Small intestine (tissue), 7 donors: ENCODE results near the gene FRMD4A. TPM values are rescaled to one million over a fixed set of nuclear protein-coding genes. Genes with fewer than 3 reads are reported as not detected.

Experiments used
- DNase-seq, 2 donors: peaks; one replicate each; pipeline versions ENCODE4 v3.0.0 to v3.0.0-alpha.2; 2013
- FAIRE-seq: peaks from 2 replicates; lab custom pipeline; 2012; peaks lifted over from hg19 to GRCh38; lab: Jason Lieb, UNC
- H3K27ac ChIP-seq, 3 donors: one replicate each; pipeline ENCODE4 v1.5.1; 2013; ENCODE audit warnings: low read length in 2 of 3, mild to moderate bottlenecking in 2 of 3, control low read depth in 1 of 3, inconsistent platforms in 1 of 3, low read depth in 1 of 3, moderate library complexity in 1 of 3
- H3K27me3 ChIP-seq, 3 donors: one replicate each; pipeline ENCODE4 v1.6.1; 2013; ENCODE audit warnings: low read length in 3 of 3, inconsistent platforms in 1 of 3; ENCODE audit not compliant: control insufficient read depth in 3 of 3, insufficient read depth in 3 of 3
- H3K36me3 ChIP-seq, 3 donors: one replicate each; pipeline ENCODE4 v1.6.1; 2013; ENCODE audit warnings: low read length in 3 of 3, inconsistent platforms in 1 of 3, low read depth in 1 of 3, mild to moderate bottlenecking in 1 of 3, moderate library complexity in 1 of 3; ENCODE audit not compliant: control insufficient read depth in 3 of 3, insufficient read depth in 2 of 3
- H3K4me1 ChIP-seq, 3 donors: one replicate each; pipeline ENCODE4 v1.6.1; 2013; ENCODE audit warnings: low read length in 2 of 3, inconsistent platforms in 1 of 3, low read depth in 1 of 3, mild to moderate bottlenecking in 1 of 3, moderate library complexity in 1 of 3; ENCODE audit not compliant: control insufficient read depth in 3 of 3, insufficient read depth in 2 of 3
- H3K4me3 ChIP-seq, 3 donors: one replicate each; pipeline ENCODE4 v1.5.1; 2013; ENCODE audit warnings: low read length in 3 of 3, control low read depth in 1 of 3, inconsistent platforms in 1 of 3, low read depth in 1 of 3, mild to moderate bottlenecking in 1 of 3, moderate library complexity in 1 of 3
- H3K9me3 ChIP-seq, 2 donors: one replicate each; pipeline ENCODE4 v1.6.1; 2013; ENCODE audit warnings: low read depth in 1 of 2, low read length in 1 of 2; ENCODE audit not compliant: control insufficient read depth in 2 of 2, insufficient read depth in 1 of 2
- WGBS, 3 donors: extraction: QIAGEN DNeasy Blood & Tissue Kit; methylation state at CpG; one replicate each; pipeline ENCODE4 v1.1.7; 2013; 5-methylcytosine and 5-hydroxymethylcytosine counted together
- polyA plus RNA-seq, 4 donors: library from polyadenylated mRNA; stranded (reverse) in 3 of 4; unstranded in 1 of 4; fragments of 200-250 nt in 3 of 4; fragments of 120-200 nt in 1 of 4; gene quantifications; one replicate each; pipeline versions ENCODE4 v1.2.1 to v1.2.3, GENCODE V29; 2013
- donor health status: healthy with polysubstance abuse.
- donor health status: control.
- donor health status: control.
- donor health status: Bipolar disorder and iron deficiency.
- donor health status: healthy.

FRMD4A gene
- polyA plus RNA-seq, 4 donors, result 0.45 to 16.9 (median 6.2) TPM

- H3K4me3 ChIP-seq, result no peak overlapping the region
- WGBS, 3 donors, result 53 to 74% (median 71%) methylated on average over 3 of the region's 3 CpGs
- H3K4me1 ChIP-seq, result no peaks in the 10 kb centered on the region
- no peaks in the 10 kb centered on the region for H3K36me3 ChIP-seq
- H3K9me3 ChIP-seq, result no peaks in the 10 kb centered on the region
- FAIRE-seq (no peak), DNase-seq (peak in 1 of 2 donors; percentile 12)
- H3K27ac ChIP-seq, result no peak overlapping the region
- no peaks in the 10 kb centered on the region for H3K27me3 ChIP-seq
These were observed 572.4 kb downstream of the FRMD4A start for GRCh38 chr10:13758312-13758711.

- Histone ChIP-seq H3K4me3 (no peak overlapping the region), H3K27me3 (no peaks in the 10 kb centered on the region), H3K36me3 (no peaks in the 10 kb centered on the region), H3K27ac (no peak overlapping the region), H3K9me3 (no peaks in the 10 kb centered on the region), H3K4me1 (no peaks in the 10 kb centered on the region)
- WGBS, 3 donors, result 83 to 88% (median 87%) methylated on average over 2 of the region's 2 CpGs
- DNase-seq, result no peak
- no peak for FAIRE-seq
These were observed 576.4 kb downstream of the FRMD4A start for GRCh38 chr10:13754277-13754676.

GRCh38 chr10:13751191-13751764 lies 579.4 kb downstream of the FRMD4A start:
- Histone ChIP-seq H3K36me3 (no peaks in the 10 kb centered on the region), H3K4me3 (no peak overlapping the region), H3K9me3 (no peaks in the 10 kb centered on the region), H3K27ac (no peak overlapping the region), H3K4me1 (no peaks in the 10 kb centered on the region), H3K27me3 (no peaks in the 10 kb centered on the region)
- 84 to 92% (median 91%) methylated on average over 4 of the region's 4 CpGs for WGBS, 3 donors
- FAIRE-seq (no peak), DNase-seq (no peak)

GRCh38 chr10:13750299-13751190 lies 580.2 kb downstream of the FRMD4A start:
- 77 to 86% (median 82%) methylated on average over 11 of the region's 11 CpGs for WGBS, 3 donors
- DNase-seq, result no peak
- H3K36me3 ChIP-seq, result no peaks in the 10 kb centered on the region
- no peak overlapping the region for H3K27ac ChIP-seq
- no peak overlapping the region for H3K4me3 ChIP-seq
- FAIRE-seq, result no peak
- no peaks in the 10 kb centered on the region for H3K4me1 ChIP-seq
- H3K27me3 ChIP-seq, result no peaks in the 10 kb centered on the region
- no peaks in the 10 kb centered on the region for H3K9me3 ChIP-seq

- DNase-seq (no peak), FAIRE-seq (no peak)
- H3K4me3 ChIP-seq, result no peak overlapping the region
These were observed 585.5 kb downstream of the FRMD4A start for GRCh38 chr10:13745271-13745670.

GRCh38 chr10:13743963-13744362 lies 586.8 kb downstream of the FRMD4A start:
- Histone ChIP-seq H3K27ac (no peak overlapping the region), H3K9me3 (no peaks in the 10 kb centered on the region), H3K36me3 (no peaks in the 10 kb centered on the region), H3K27me3 (no peaks in the 10 kb centered on the region), H3K4me1 (peaks cover 0 to 3% (median 0%) of the 10 kb centered on the region in 3 donors), H3K4me3 (no peak overlapping the region)
- FAIRE-seq, result no peak
- DNase-seq, result no peak
- WGBS, 3 donors, result 87 to 92% (median 87%) methylated on average over 7 of the region's 7 CpGs

More at GRCh38 chr10:13745271-13745670, 585.5 kb downstream of the FRMD4A start:
- H3K36me3 ChIP-seq, result no peaks in the 10 kb centered on the region
- no peaks in the 10 kb centered on the region for H3K9me3 ChIP-seq
- no peaks in the 10 kb centered on the region for H3K27me3 ChIP-seq
- H3K27ac ChIP-seq, result no peak overlapping the region
- peaks cover 0 to 3% (median 0%) of the 10 kb centered on the region in 3 donors for H3K4me1 ChIP-seq
- 74 to 91% (median 83%) methylated on average over 7 of the region's 7 CpGs for WGBS, 3 donors

GRCh38 chr10:13743101-13743693 lies 587.5 kb downstream of the FRMD4A start:
- 59 to 76% (median 61%) methylated on average over 15 of the region's 15 CpGs for WGBS, 3 donors
- DNase-seq (no peak), FAIRE-seq (no peak)
- Histone ChIP-seq H3K4me1 (peaks cover 0 to 3% (median 0%) of the 10 kb centered on the region in 3 donors), H3K27me3 (no peaks in the 10 kb centered on the region), H3K27ac (no peak overlapping the region), H3K4me3 (no peak overlapping the region), H3K36me3 (peaks cover 0 to 2% (median 0%) of the 10 kb centered on the region in 3 donors), H3K9me3 (no peaks in the 10 kb centered on the region)

- Histone ChIP-seq H3K36me3 (peaks cover 0 to 2% (median 0%) of the 10 kb centered on the region in 3 donors), H3K4me1 (peaks cover 0 to 3% (median 0%) of the 10 kb centered on the region in 3 donors), H3K27me3 (no peaks in the 10 kb centered on the region), H3K9me3 (no peaks in the 10 kb centered on the region), H3K27ac (no peak overlapping the region), H3K4me3 (no peak overlapping the region)
- DNase-seq (no peak), FAIRE-seq (no peak)
- 94 to 95% (median 95%) methylated on average over 5 of the region's 5 CpGs for WGBS, 3 donors
These were observed 589.3 kb downstream of the FRMD4A start for GRCh38 chr10:13741438-13741837.
